T1000 (cell line): ENCODE data around the gene ATG101.
A peak's percentile ranks its signal among the peaks of the same experiment; 100 is the strongest.

Source experiments
- DNase-seq: peaks from one replicate; lab custom pipeline; 2025; ENCODE audit warnings: mixed read lengths; lab: John Stamatoyannopoulos, UW

The ATG101 gene

GRCh38 chr12:52042706-52043385 lies 26.9 kb upstream of the ATG101 start:
- DNase-seq, result no peak

- no peak for DNase-seq
These were observed 26.2 kb upstream of the ATG101 start for GRCh38 chr12:52043386-52044212.

GRCh38 chr12:52044292-52044983 lies 25.3 kb upstream of the ATG101 start:
- DNase-seq, result no peak

GRCh38 chr12:52045794-52046199 lies 24.0 kb upstream of the ATG101 start:
- no peak for DNase-seq

- DNase-seq, result no peak
These were observed 22.9 kb upstream of the ATG101 start for GRCh38 chr12:52046859-52047258.

- DNase-seq, result no peak
These were observed 20.5 kb upstream of the ATG101 start for GRCh38 chr12:52049286-52049685.

- no peak for DNase-seq
These were observed 20.1 kb upstream of the ATG101 start for GRCh38 chr12:52049688-52050087.

GRCh38 chr12:52050116-52050757 lies 19.5 kb upstream of the ATG101 start:
- DNase-seq, result no peak

GRCh38 chr12:52050758-52051541 lies 18.8 kb upstream of the ATG101 start, which contains the start of gene NR4A1:
Gene NR4A1 (plus strand): TSS chr12:52051442. CDS start chr12:52054329, 2,887 bp downstream.
- peak; percentile 100 for DNase-seq

GRCh38 chr12:52052468-52053186 lies 17.2 kb upstream of the ATG101 start:
- no peak for DNase-seq

- DNase-seq, result no peak
These were observed 16.1 kb upstream of the ATG101 start for GRCh38 chr12:52053536-52054209.

- DNase-seq, result no peak
These were observed 15.4 kb upstream of the ATG101 start for GRCh38 chr12:52054231-52054832.

- no peak for DNase-seq
These were observed 14.7 kb upstream of the ATG101 start for GRCh38 chr12:52054833-52055730.

GRCh38 chr12:52055731-52056711 lies 13.8 kb upstream of the ATG101 start:
- DNase-seq, result no peak

GRCh38 chr12:52056801-52057637 lies 12.8 kb upstream of the ATG101 start:
- no peak for DNase-seq
